ENCODE results near the gene MCC. TPM values are rescaled to one million over a fixed set of nuclear protein-coding genes. Genes with fewer than 3 reads are reported as not detected.

MCC gene
- total RNA-seq, 1 donor from 2014 or later: 46.1 TPM

DNA sequence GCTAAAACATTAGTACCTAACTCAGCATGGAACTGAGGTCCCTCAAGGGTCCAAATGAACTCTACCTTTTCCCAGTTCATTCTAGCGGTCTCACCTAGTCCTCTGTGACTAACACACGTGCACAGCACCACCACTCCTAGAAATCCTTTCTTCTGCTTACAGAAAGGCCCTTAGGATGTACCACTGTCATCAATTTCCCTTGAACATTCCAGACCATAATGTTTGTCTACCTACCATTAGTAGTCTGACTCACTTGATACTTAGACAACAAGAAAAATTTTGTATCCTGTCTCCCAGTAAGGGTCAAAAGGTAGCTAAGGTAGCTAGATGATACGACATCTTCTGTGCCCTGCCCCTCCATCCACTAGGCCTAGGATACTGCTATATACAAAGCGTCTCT, 220.0 kb downstream of the MCC start:
- H3K36me3 Mint-ChIP-seq (ENCODE audit: unreplicated experiment): no peaks in the 10 kb centered on the region
- DNase-seq: no peak
- peaks cover 35% of the 10 kb centered on the region for H3K4me1 Mint-ChIP-seq (ENCODE audit: low read depth, unreplicated experiment)
- H3K9me3 Mint-ChIP-seq (ENCODE audit: unreplicated experiment): peaks cover 3% of the 10 kb centered on the region
- H3K27ac Mint-ChIP-seq (ENCODE audit: unreplicated experiment): no peak overlapping the region
- H3K27me3 Mint-ChIP-seq (ENCODE audit: unreplicated experiment): no peaks in the 10 kb centered on the region
- TF ChIP-seq, protein P1, sequence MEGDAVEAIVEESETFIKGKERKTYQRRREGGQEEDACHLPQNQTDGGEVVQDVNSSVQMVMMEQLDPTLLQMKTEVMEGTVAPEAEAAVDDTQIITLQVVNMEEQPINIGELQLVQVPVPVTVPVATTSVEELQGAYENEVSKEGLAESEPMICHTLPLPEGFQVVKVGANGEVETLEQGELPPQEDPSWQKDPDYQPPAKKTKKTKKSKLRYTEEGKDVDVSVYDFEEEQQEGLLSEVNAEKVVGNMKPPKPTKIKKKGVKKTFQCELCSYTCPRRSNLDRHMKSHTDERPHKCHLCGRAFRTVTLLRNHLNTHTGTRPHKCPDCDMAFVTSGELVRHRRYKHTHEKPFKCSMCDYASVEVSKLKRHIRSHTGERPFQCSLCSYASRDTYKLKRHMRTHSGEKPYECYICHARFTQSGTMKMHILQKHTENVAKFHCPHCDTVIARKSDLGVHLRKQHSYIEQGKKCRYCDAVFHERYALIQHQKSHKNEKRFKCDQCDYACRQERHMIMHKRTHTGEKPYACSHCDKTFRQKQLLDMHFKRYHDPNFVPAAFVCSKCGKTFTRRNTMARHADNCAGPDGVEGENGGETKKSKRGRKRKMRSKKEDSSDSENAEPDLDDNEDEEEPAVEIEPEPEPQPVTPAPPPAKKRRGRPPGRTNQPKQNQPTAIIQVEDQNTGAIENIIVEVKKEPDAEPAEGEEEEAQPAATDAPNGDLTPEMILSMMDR (IDR thresholded peaks at IDR 0.05; ENCODE audit: partially characterized antibody, unreplicated experiment): no peak
- H3K4me3 Mint-ChIP-seq (ENCODE audit: unreplicated experiment): no peak overlapping the region

DNA sequence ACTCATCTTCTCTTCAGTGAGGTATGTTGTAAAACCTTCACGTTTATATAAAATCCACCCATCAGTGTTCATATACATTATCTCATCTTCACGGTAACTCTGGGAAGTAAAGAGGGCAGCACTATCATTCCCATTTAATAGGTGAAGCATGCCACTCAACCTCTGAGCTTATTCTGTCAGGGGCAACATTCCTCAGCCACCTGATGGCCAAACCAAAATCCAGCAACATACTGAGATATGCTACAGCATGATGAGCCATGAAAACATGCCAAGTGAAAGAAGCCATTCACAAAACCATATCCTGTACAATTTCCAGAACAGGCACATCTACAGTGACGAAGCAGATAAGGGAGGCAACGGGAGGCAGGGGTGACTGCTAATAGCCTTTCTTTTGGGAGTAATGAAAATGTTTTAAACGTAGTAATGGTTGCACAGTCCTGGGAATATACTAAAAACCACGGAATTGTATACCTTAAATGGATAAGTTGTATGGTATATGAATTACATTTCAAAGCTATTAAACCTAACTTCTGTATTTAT, 220.8 kb downstream of the MCC start:
- no peaks in the 10 kb centered on the region for H3K27me3 Mint-ChIP-seq (ENCODE audit: unreplicated experiment)
- H3K4me3 Mint-ChIP-seq (ENCODE audit: unreplicated experiment): no peak overlapping the region
- peaks cover 3% of the 10 kb centered on the region for H3K9me3 Mint-ChIP-seq (ENCODE audit: unreplicated experiment)
- peaks cover 37% of the 10 kb centered on the region for H3K4me1 Mint-ChIP-seq (ENCODE audit: low read depth, unreplicated experiment)
- H3K36me3 Mint-ChIP-seq (ENCODE audit: unreplicated experiment): no peaks in the 10 kb centered on the region
- TF ChIP-seq, protein P1 (IDR thresholded peaks at IDR 0.05; ENCODE audit: partially characterized antibody, unreplicated experiment): no peak
- H3K27ac Mint-ChIP-seq (ENCODE audit: unreplicated experiment): no peak overlapping the region
- DNase-seq: no peak

DNA sequence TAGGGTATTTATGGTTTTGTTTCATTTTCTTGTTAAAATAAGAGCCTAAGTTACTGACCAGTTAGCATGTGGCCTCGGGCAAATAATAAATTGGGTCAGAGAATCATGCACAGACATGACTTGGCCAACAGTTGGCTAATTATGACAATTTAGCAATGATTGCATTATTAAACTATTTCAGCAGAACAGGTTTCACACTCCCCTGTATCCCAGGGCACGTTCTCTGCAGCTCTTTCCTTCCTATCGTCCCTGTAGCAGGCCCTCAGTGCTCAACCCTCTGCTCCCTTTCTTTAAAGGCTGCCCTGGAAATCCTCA, 221.4 kb downstream of the MCC start:
- H3K4me3 Mint-ChIP-seq (ENCODE audit: unreplicated experiment): no peak overlapping the region
- no peaks in the 10 kb centered on the region for H3K27me3 Mint-ChIP-seq (ENCODE audit: unreplicated experiment)
- H3K4me1 Mint-ChIP-seq (ENCODE audit: low read depth, unreplicated experiment): peaks cover 37% of the 10 kb centered on the region
- TF ChIP-seq, protein P1 (IDR thresholded peaks at IDR 0.05; ENCODE audit: partially characterized antibody, unreplicated experiment): no peak
- H3K36me3 Mint-ChIP-seq (ENCODE audit: unreplicated experiment): no peaks in the 10 kb centered on the region
- no peak overlapping the region for H3K27ac Mint-ChIP-seq (ENCODE audit: unreplicated experiment)
- no peak for DNase-seq
- peaks cover 3% of the 10 kb centered on the region for H3K9me3 Mint-ChIP-seq (ENCODE audit: unreplicated experiment)

DNA sequence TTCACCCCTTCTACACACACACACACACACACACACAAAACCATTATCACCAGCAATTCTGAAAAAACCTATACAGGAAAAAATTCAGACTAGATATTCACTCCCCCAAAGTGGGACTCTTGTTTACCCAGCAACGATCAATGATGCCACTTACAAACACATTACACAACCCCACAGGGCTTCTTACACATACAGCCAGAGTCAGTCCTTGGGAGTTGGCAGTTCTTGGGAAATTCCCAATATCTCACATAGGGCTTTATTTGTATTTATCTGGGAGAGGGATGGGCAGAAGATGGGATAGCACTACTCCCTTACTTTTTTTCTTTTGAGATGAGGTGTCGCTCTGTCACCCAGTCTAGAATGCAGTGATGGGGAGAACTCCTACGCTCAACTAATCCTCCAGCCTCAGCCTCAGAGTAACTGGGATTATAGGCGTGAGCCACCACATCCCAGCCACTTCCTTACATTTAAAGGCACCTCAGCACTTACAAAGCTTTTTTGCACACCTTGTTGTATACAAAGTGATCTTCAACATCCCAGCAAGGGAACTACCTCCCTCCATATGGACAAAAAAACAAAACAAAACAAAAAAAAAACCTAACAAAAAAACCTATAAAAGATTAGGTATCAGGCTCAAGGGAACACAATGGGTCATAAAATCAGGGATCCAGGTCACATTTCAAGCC, 221.9 kb downstream of the MCC start:
- Mint-ChIP-seq H3K27ac (ENCODE audit: unreplicated experiment) (no peak overlapping the region), H3K4me3 (ENCODE audit: unreplicated experiment) (no peak overlapping the region), H3K27me3 (ENCODE audit: unreplicated experiment) (no peaks in the 10 kb centered on the region), H3K4me1 (ENCODE audit: low read depth, unreplicated experiment) (peaks cover 37% of the 10 kb centered on the region), H3K36me3 (ENCODE audit: unreplicated experiment) (no peaks in the 10 kb centered on the region), H3K9me3 (ENCODE audit: unreplicated experiment) (peaks cover 3% of the 10 kb centered on the region)
- DNase-seq: no peak
- TF ChIP-seq, protein P1 (IDR thresholded peaks at IDR 0.05; ENCODE audit: partially characterized antibody, unreplicated experiment): no peak

DNA sequence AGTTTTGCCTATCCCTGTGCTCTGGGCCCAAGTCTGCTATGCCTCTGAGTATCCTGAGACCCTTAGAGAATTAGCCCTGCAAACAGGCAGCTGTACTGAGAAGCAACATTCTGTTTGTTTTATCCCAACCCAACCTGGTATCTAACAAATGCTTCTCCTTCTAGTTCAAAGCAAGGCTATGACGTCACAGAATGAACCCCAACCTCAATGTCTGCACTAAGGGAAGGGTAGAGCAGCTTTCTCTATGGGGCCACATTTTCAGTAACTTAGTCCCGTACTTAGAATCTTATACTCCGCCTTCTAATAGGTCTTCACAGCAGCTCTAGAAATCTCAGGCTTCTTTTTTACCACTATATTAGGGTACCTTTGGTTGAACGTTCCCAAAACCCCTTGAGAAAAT, 223.1 kb downstream of the MCC start:
- H3K4me3 Mint-ChIP-seq (ENCODE audit: unreplicated experiment): peak overlapping the region; percentile 5
- peaks cover 3% of the 10 kb centered on the region for H3K9me3 Mint-ChIP-seq (ENCODE audit: unreplicated experiment)
- H3K4me1 Mint-ChIP-seq (ENCODE audit: low read depth, unreplicated experiment): peaks cover 38% of the 10 kb centered on the region
- H3K27ac Mint-ChIP-seq (ENCODE audit: unreplicated experiment): no peak overlapping the region
- DNase-seq: no peak
- TF ChIP-seq, protein P1 (IDR thresholded peaks at IDR 0.05; ENCODE audit: partially characterized antibody, unreplicated experiment): no peak
- H3K27me3 Mint-ChIP-seq (ENCODE audit: unreplicated experiment): no peaks in the 10 kb centered on the region
- H3K36me3 Mint-ChIP-seq (ENCODE audit: unreplicated experiment): no peaks in the 10 kb centered on the region
